ENCODE data around the gene GHSR. TPM values are rescaled to one million over a fixed set of nuclear protein-coding genes. Genes with fewer than 3 reads are reported as not detected.

The GHSR gene
- total and polyA plus RNA-seq, 2 of the 8 experiments (the other 6 are each of a cell fraction or from before 2014, with no cell fraction given): not detected

DNA sequence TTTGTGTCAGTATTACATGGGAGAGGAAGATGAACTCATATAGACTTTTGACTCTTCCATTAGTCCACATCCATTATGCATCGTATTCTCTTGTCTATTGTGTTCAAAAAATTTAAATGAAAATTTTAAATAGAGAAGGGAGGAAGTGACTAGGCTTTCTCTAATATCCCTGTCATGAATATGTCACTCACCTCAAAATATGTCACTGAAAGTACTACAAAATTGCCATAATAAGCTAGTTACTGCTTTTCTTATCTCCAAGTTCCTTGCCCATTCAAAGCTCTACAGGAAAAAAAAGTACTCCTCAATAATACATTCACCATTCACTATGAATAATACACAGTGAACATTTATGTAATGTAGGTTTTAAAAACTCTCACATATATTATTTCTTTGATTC, 22.3 kb upstream of the GHSR start:
- H3K23ac ChIP-seq (ENCODE audit: insufficient read length): no peak overlapping the region
- no peaks in the 10 kb centered on the region for H3K4me1 ChIP-seq (replicated peaks in 1 of 4; ENCODE audit: control insufficient read depth in 3 of 4, insufficient read depth in 4 of 4, low read length in 3 of 4)
- H3K27me3 ChIP-seq (replicated peaks in 1 of 4; ENCODE audit: control insufficient read depth in 3 of 4, extremely low read depth in 1 of 4, insufficient read depth in 3 of 4, low read length in 3 of 4): no peaks in the 10 kb centered on the region
- H3K18ac ChIP-seq (ENCODE audit: extremely low read depth, low read length): no peak overlapping the region
- no peak overlapping the region for H2BK5ac ChIP-seq (ENCODE audit: low read depth, low read length)
- ChIA-PET POLR2A (ENCODE audit: partially characterized antibody) (no interaction called here), CTCF (ENCODE audit: partially characterized antibody) (interaction anchor here (0.6 to 1.5 kb wide), 3 partner anchors 10 to 196 kb away, joined by 3 to 6 read pairs (median 3); no protein-coding TSS in a partner anchor)
- no peaks in the 10 kb centered on the region for H3K36me3 ChIP-seq (ENCODE audit: control insufficient read depth in 2 of 4, insufficient read depth in 4 of 4, low read length in 3 of 4)
- H3K79me1 ChIP-seq (ENCODE audit: low read depth, low read length): no peaks in the 10 kb centered on the region
- H2BK20ac ChIP-seq (ENCODE audit: low read length): no peak overlapping the region
- H4K8ac ChIP-seq (ENCODE audit: extremely low read depth, insufficient read depth, low read length): no peak overlapping the region
- no peak overlapping the region for H3K27ac ChIP-seq (ENCODE audit: low read depth, low read length)
- no peak overlapping the region for H4K91ac ChIP-seq (replicated peaks; ENCODE audit: insufficient read length, low read length)
- H3K4me2 ChIP-seq (ENCODE audit: insufficient read depth in 1 of 2, low read depth in 2 of 2, low read length in 2 of 2): no peak overlapping the region
- no peaks in the 10 kb centered on the region; a peak in 1 of 4 replicates for H3K9me3 ChIP-seq (ENCODE audit: insufficient read depth in 2 of 2, low read depth in 1 of 2, low read length in 1 of 2)
- H3K9ac ChIP-seq (replicated peaks in 1 of 4; ENCODE audit: extremely low read depth in 1 of 4, low read depth in 3 of 4, low read length in 3 of 4): no peak overlapping the region
- 85% methylated on average over 1 of the region's 1 CpG; no CpG with 5 or more reads in 1 of the 2 experiments for WGBS, 2 experiments (ENCODE audit: extremely low coverage in 1 of 2, insufficient coverage in 1 of 2, insufficient read length in 1 of 2, insufficient replicate concordance in 2 of 2, low coverage in 1 of 2, low lambda C conversion rate in 2 of 2, missing lambda C conversion rate in 1 of 2)
- no peak overlapping the region for H3K4me3 ChIP-seq (ENCODE audit: extremely low read depth in 1 of 4, insufficient read depth in 2 of 4, low read depth in 3 of 4, low read length in 4 of 4)
- no peak overlapping the region for H2BK12ac ChIP-seq (ENCODE audit: low read depth, low read length)
- no peak overlapping the region for H2BK15ac ChIP-seq (ENCODE audit: low read length)
- H2AFZ ChIP-seq (ENCODE audit: low read length): no peak overlapping the region
- H3K79me2 ChIP-seq (ENCODE audit: control insufficient read depth in 1 of 2, insufficient read depth in 2 of 2, low read length in 2 of 2): no peaks in the 10 kb centered on the region
- DNase-seq (ENCODE audit: low read depth in 1 of 2, low spot score in 2 of 2): no peak
- H3K4ac ChIP-seq (replicated peaks; ENCODE audit: insufficient read length, low read depth, low read length): no peak overlapping the region
- no peaks in the 10 kb centered on the region for H4K20me1 ChIP-seq (replicated peaks in 1 of 2; ENCODE audit: control insufficient read depth in 1 of 2, insufficient read depth in 2 of 2, low read length in 2 of 2)
- no peak overlapping the region for H3K56ac ChIP-seq (replicated peaks; ENCODE audit: insufficient read length, low read depth, low read length)
- no peak overlapping the region for H4K5ac ChIP-seq (ENCODE audit: insufficient read length, low read depth, low read length)
- H3K23me2 ChIP-seq (ENCODE audit: low read depth, low read length): no peaks in the 10 kb centered on the region
- no peak overlapping the region for H2BK120ac ChIP-seq (replicated peaks; ENCODE audit: low read depth, low read length)
- FAIRE-seq: no peak
- no peak overlapping the region for H3K14ac ChIP-seq (ENCODE audit: insufficient read length)
- H2AK5ac ChIP-seq (ENCODE audit: low read depth, low read length): no peak overlapping the region
- TF ChIP-seq, protein P1, sequence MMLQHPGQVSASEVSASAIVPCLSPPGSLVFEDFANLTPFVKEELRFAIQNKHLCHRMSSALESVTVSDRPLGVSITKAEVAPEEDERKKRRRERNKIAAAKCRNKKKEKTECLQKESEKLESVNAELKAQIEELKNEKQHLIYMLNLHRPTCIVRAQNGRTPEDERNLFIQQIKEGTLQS (IDR thresholded peaks at IDR 0.05; ENCODE audit: insufficient read depth, low read depth, low read length): no peak
- TF ChIP-seq GABPA (IDR thresholded peaks at IDR 0.05; ENCODE audit: borderline replicate concordance, insufficient read depth, low read length) (no peak), FOSL1 (IDR thresholded peaks at IDR 0.05; ENCODE audit: insufficient read depth, low read depth, low read length) (no peak), SUZ12 (IDR thresholded peaks at IDR 0.05; ENCODE audit: low read length) (no peak), CHD1 (IDR thresholded peaks at IDR 0.05; ENCODE audit: low read depth, low read length) (no peak), JUN (IDR thresholded peaks at IDR 0.05; ENCODE audit: low read depth, low read length) (no peak), CREB1 (IDR thresholded peaks at IDR 0.05) (no peak), POLR2AphosphoS5 (IDR thresholded peaks at IDR 0.05; ENCODE audit: low read depth, low read length) (no peak), KDM5A (IDR thresholded peaks at IDR 0.05; ENCODE audit: low read length) (no peak), BRCA1 (IDR thresholded peaks at IDR 0.05; ENCODE audit: low read depth, low read length) (no peak), GTF2F1 (IDR thresholded peaks at IDR 0.05; ENCODE audit: borderline replicate concordance, low read depth, low read length) (no peak)
- TF ChIP-seq, protein P2, sequence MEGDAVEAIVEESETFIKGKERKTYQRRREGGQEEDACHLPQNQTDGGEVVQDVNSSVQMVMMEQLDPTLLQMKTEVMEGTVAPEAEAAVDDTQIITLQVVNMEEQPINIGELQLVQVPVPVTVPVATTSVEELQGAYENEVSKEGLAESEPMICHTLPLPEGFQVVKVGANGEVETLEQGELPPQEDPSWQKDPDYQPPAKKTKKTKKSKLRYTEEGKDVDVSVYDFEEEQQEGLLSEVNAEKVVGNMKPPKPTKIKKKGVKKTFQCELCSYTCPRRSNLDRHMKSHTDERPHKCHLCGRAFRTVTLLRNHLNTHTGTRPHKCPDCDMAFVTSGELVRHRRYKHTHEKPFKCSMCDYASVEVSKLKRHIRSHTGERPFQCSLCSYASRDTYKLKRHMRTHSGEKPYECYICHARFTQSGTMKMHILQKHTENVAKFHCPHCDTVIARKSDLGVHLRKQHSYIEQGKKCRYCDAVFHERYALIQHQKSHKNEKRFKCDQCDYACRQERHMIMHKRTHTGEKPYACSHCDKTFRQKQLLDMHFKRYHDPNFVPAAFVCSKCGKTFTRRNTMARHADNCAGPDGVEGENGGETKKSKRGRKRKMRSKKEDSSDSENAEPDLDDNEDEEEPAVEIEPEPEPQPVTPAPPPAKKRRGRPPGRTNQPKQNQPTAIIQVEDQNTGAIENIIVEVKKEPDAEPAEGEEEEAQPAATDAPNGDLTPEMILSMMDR (IDR thresholded peaks at IDR 0.05; ENCODE audit: control extremely low read depth in 1 of 3, insufficient read depth in 1 of 3, low read depth in 1 of 3, low read length in 3 of 3): no peak

All from H1 (cell line).